ENCODE data around the gene PTPRG. TPM values are rescaled to one million over a fixed set of nuclear protein-coding genes. Genes with fewer than 3 reads are reported as not detected.

Gene PTPRG
- total and polyA plus RNA-seq, 2 experiments from 2014 or later, result 11.5 to 39.6 TPM

- H3K4me3 ChIP-seq, result no peak overlapping the region
- peaks cover 55% of the 10 kb centered on the region for H3K79me2 ChIP-seq (ENCODE audit: insufficient read depth)
- H3F3A ChIP-seq (ENCODE audit: insufficient read depth), result 0 out of 2 replicates have a peak, but pooled peaks cover 3% of the 10 kb centered on the region
- no peak overlapping the region for H3K9ac ChIP-seq
- no peak overlapping the region for H3K27ac ChIP-seq
- peaks cover 13% of the 10 kb centered on the region for H3K4me1 ChIP-seq (ENCODE audit: insufficient read depth)
- H2AFZ ChIP-seq, result no peak overlapping the region
- TF ChIP-seq EZH2phosphoT487 (IDR thresholded peaks at IDR 0.05; ENCODE audit: insufficient read depth, low read depth) (no peak), EZH2 (IDR thresholded peaks at IDR 0.05; ENCODE audit: insufficient read depth, poor library complexity, severe bottlenecking) (no peak)
- H3K9me3 ChIP-seq (ENCODE audit: low read depth), result no peaks in the 10 kb centered on the region
- H3K4me2 ChIP-seq (ENCODE audit: unreplicated experiment), result no peak overlapping the region
- H3K27me3 ChIP-seq (replicated peaks; ENCODE audit: insufficient read depth), result no peaks in the 10 kb centered on the region
- in situ Hi-C loops (cut with MboI), result no loop called here
- WGBS, 2 experiments (ENCODE audit: low coverage in 1 of 2, low lambda C conversion rate in 2 of 2, missing lambda C conversion rate in 2 of 2), result 97 to 99% methylated on average over 2 of the region's 2 CpGs
- H3K9me2 ChIP-seq (ENCODE audit: insufficient read depth), result no peaks in the 10 kb centered on the region
- no peaks in the 10 kb centered on the region for H4K20me1 ChIP-seq (ENCODE audit: insufficient read depth)
- no peak for DNase-seq
- no peaks in the 10 kb centered on the region for H3K36me3 ChIP-seq (ENCODE audit: low read depth)
Observed at GRCh38 chr3:61618231-61618630, 56.9 kb downstream of the PTPRG start.

- WGBS, 2 experiments (ENCODE audit: low coverage in 1 of 2, low lambda C conversion rate in 2 of 2, missing lambda C conversion rate in 2 of 2), result 91 to 92% methylated on average over 6 of the region's 6 CpGs
- Histone ChIP-seq H3K27ac (no peak overlapping the region), H3K79me2 (ENCODE audit: insufficient read depth) (peaks cover 48% of the 10 kb centered on the region), H2AFZ (no peak overlapping the region), H3K9me2 (ENCODE audit: insufficient read depth) (no peaks in the 10 kb centered on the region), H3K4me1 (ENCODE audit: insufficient read depth) (peaks cover 10% of the 10 kb centered on the region), H3K9me3 (ENCODE audit: low read depth) (no peaks in the 10 kb centered on the region), H3F3A (ENCODE audit: insufficient read depth) (0 out of 2 replicates have a peak, but pooled peaks cover 3% of the 10 kb centered on the region), H3K36me3 (ENCODE audit: low read depth) (no peaks in the 10 kb centered on the region), H3K27me3 (replicated peaks; ENCODE audit: insufficient read depth) (no peaks in the 10 kb centered on the region), H4K20me1 (ENCODE audit: insufficient read depth) (no peaks in the 10 kb centered on the region), H3K4me3 (no peak overlapping the region), H3K4me2 (ENCODE audit: unreplicated experiment) (no peak overlapping the region), H3K9ac (no peak overlapping the region)
- in situ Hi-C loops (cut with MboI), result no loop called here
- no peak for DNase-seq
- TF ChIP-seq EZH2phosphoT487 (IDR thresholded peaks at IDR 0.05; ENCODE audit: insufficient read depth, low read depth), result no peak
- no peak for TF ChIP-seq EZH2 (IDR thresholded peaks at IDR 0.05; ENCODE audit: insufficient read depth, poor library complexity, severe bottlenecking)
Observed at GRCh38 chr3:61618871-61619270, 57.5 kb downstream of the PTPRG start.

- no peak overlapping the region for H2AFZ ChIP-seq
- H3K79me2 ChIP-seq (ENCODE audit: insufficient read depth), result peaks cover 45% of the 10 kb centered on the region
- H4K20me1 ChIP-seq (ENCODE audit: insufficient read depth), result no peaks in the 10 kb centered on the region
- no peaks in the 10 kb centered on the region for H3K9me3 ChIP-seq (ENCODE audit: low read depth)
- no peak overlapping the region for H3K27ac ChIP-seq
- no peak for DNase-seq
- WGBS, 2 experiments (ENCODE audit: low coverage in 1 of 2, low lambda C conversion rate in 2 of 2, missing lambda C conversion rate in 2 of 2), result 98% methylated on average over 5 of the region's 5 CpGs
- no peak overlapping the region for H3K9ac ChIP-seq
- no peaks in the 10 kb centered on the region for H3K36me3 ChIP-seq (ENCODE audit: low read depth)
- H3K4me1 ChIP-seq (ENCODE audit: insufficient read depth), result peaks cover 10% of the 10 kb centered on the region
- no peak overlapping the region for H3K4me2 ChIP-seq (ENCODE audit: unreplicated experiment)
- TF ChIP-seq EZH2 (IDR thresholded peaks at IDR 0.05; ENCODE audit: insufficient read depth, poor library complexity, severe bottlenecking) (no peak), EZH2phosphoT487 (IDR thresholded peaks at IDR 0.05; ENCODE audit: insufficient read depth, low read depth) (no peak)
- in situ Hi-C loops (cut with MboI), result no loop called here
- H3K27me3 ChIP-seq (replicated peaks; ENCODE audit: insufficient read depth), result no peaks in the 10 kb centered on the region
- H3K4me3 ChIP-seq, result no peak overlapping the region
- H3K9me2 ChIP-seq (ENCODE audit: insufficient read depth), result no peaks in the 10 kb centered on the region
- 0 out of 2 replicates have a peak, but pooled peaks cover 3% of the 10 kb centered on the region for H3F3A ChIP-seq (ENCODE audit: insufficient read depth)
Observed at GRCh38 chr3:61620073-61620472, 58.7 kb downstream of the PTPRG start.

- DNase-seq, result no peak
- TF ChIP-seq EZH2phosphoT487 (IDR thresholded peaks at IDR 0.05; ENCODE audit: insufficient read depth, low read depth) (no peak), EZH2 (IDR thresholded peaks at IDR 0.05; ENCODE audit: insufficient read depth, poor library complexity, severe bottlenecking) (no peak)
- in situ Hi-C loops (cut with MboI), result no loop called here
- H4K20me1 ChIP-seq (ENCODE audit: insufficient read depth), result no peaks in the 10 kb centered on the region
- H3K9me3 ChIP-seq (ENCODE audit: low read depth), result no peaks in the 10 kb centered on the region
- no peak overlapping the region for H2AFZ ChIP-seq
- H3K27ac ChIP-seq, result no peak overlapping the region
- H3K27me3 ChIP-seq (replicated peaks; ENCODE audit: insufficient read depth), result no peaks in the 10 kb centered on the region
- no peak overlapping the region for H3K9ac ChIP-seq
- peaks cover 27% of the 10 kb centered on the region for H3K4me1 ChIP-seq (ENCODE audit: insufficient read depth)
- 98 to 99% methylated on average over 2 of the region's 2 CpGs for WGBS, 2 experiments (ENCODE audit: low coverage in 1 of 2, low lambda C conversion rate in 2 of 2, missing lambda C conversion rate in 2 of 2)
- H3K4me3 ChIP-seq, result no peak overlapping the region
- peaks cover 13% of the 10 kb centered on the region; the same call in 1 of the 2 replicates for H3F3A ChIP-seq (ENCODE audit: insufficient read depth)
- no peaks in the 10 kb centered on the region for H3K36me3 ChIP-seq (ENCODE audit: low read depth)
- peaks cover 55% of the 10 kb centered on the region for H3K79me2 ChIP-seq (ENCODE audit: insufficient read depth)
- H3K9me2 ChIP-seq (ENCODE audit: insufficient read depth), result no peaks in the 10 kb centered on the region
- no peak overlapping the region for H3K4me2 ChIP-seq (ENCODE audit: unreplicated experiment)
Observed at GRCh38 chr3:61624300-61624699, 62.9 kb downstream of the PTPRG start.

- DNase-seq, result no peak
- Histone ChIP-seq H3K27ac (no peak overlapping the region), H3K79me2 (ENCODE audit: insufficient read depth) (peaks cover 44% of the 10 kb centered on the region), H3K27me3 (replicated peaks; ENCODE audit: insufficient read depth) (no peaks in the 10 kb centered on the region), H3K4me3 (no peak overlapping the region), H3K4me2 (ENCODE audit: unreplicated experiment) (no peak overlapping the region), H3F3A (ENCODE audit: insufficient read depth) (peaks cover 25% of the 10 kb centered on the region), H2AFZ (no peak overlapping the region), H3K36me3 (ENCODE audit: low read depth) (no peaks in the 10 kb centered on the region), H3K9me3 (ENCODE audit: low read depth) (no peaks in the 10 kb centered on the region), H3K9ac (no peak overlapping the region), H3K4me1 (ENCODE audit: insufficient read depth) (peaks cover 38% of the 10 kb centered on the region), H3K9me2 (ENCODE audit: insufficient read depth) (no peaks in the 10 kb centered on the region), H4K20me1 (ENCODE audit: insufficient read depth) (no peaks in the 10 kb centered on the region)
- TF ChIP-seq EZH2 (IDR thresholded peaks at IDR 0.05; ENCODE audit: insufficient read depth, poor library complexity, severe bottlenecking) (no peak), EZH2phosphoT487 (IDR thresholded peaks at IDR 0.05; ENCODE audit: insufficient read depth, low read depth) (no peak)
- in situ Hi-C loops (cut with MboI), result no loop called here
- 96 to 98% methylated on average over 7 of the region's 7 CpGs for WGBS, 2 experiments (ENCODE audit: low coverage in 1 of 2, low lambda C conversion rate in 2 of 2, missing lambda C conversion rate in 2 of 2)
Observed at GRCh38 chr3:61625429-61625828, 64.1 kb downstream of the PTPRG start.

All from GM23248 (cell line).